Measurements from ENCODE around the gene PBX1.
"Not testable (repeated sequence)": the region's sequence is repeated elsewhere in the genome, so short reads cannot be mapped to it uniquely, and the experiment has no call there.

Gene PBX1

DNA sequence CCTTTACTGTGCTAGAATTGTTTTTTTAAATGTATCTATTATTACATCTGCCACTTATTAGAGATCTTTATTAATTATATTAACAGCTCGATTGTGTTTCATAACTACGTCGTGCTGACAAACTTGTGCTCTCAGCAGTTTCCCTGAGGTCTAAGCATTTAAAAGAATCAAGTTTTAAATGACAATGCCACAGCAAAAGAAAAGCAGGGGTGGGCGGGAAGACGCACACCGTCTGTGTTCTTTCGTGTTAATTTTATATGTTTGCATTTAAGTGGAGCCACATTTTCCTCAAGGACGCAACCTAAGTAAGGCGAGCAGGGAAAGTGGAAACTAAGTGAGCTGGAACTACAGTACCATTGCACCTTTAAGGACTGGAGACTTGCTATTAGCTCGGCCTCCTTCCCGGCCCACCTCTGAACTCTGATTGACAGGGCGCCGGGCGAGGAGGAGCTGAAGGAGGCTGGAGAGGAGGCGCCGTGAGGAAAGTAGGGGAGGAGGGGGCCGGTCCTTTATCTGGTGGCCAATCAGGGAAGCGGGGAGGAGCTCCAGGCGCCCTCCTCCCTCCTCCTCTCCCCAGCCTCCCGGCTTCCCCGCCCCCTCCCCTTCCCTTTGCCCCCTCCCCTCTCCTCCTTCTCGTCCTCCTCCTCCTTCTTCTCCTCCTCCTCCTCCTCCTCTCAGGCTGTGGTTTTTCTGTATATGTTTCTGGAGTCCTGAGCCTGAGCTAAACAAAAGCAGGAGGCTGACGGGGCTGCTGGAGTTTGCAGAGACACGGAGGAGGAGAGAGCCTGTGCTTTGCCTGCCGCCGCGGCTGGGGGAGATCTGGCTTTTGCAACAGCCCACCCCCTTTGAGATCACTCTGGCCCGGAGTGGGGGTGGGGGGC is at the start of gene PBX1:
Gene PBX1, plus strand, starts transcription at position 724 of the 881 bp plus-strand sequence.
- DNase-seq = peak; percentile 75

GRCh38 chr1:164510435-164510834 is 48.5 kb upstream of the PBX1 start:
- DNase-seq = no peak

GRCh38 chr1:164511001-164511705 is 47.8 kb upstream of the PBX1 start:
- no peak for DNase-seq

GRCh38 chr1:164515231-164515630 is 43.8 kb upstream of the PBX1 start:
- no peak for DNase-seq

DNA sequence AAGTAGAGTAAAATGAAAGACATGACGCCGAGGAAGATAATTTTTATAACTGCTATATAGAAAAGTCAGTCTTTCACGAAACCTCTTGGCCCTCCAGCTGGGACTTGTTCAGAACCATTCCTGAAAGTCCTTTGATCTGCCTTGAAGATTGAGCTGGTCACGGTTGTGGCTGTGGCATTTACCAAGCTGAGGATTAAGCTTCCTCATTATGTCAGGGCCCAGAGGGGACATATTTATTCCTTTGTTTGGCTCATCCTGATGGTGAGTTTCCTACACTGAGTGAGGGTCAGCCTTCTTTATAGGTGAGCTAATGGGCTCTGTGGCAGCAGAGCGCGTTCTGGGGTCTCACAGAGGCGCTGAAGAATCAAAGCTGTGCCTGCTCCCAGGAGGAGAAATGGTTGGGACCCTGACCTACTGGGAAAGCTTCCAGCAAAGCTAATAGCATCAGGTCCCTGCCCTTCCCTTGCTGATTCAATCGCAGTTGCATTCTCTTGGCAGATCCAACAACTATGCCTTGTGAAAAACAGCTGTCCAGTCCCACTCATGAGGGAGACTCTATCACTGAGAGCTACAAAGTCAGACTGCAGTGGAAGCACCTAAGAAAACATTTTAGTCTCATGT is 43.2 kb upstream of the PBX1 start:
- DNase-seq = no peak

DNA sequence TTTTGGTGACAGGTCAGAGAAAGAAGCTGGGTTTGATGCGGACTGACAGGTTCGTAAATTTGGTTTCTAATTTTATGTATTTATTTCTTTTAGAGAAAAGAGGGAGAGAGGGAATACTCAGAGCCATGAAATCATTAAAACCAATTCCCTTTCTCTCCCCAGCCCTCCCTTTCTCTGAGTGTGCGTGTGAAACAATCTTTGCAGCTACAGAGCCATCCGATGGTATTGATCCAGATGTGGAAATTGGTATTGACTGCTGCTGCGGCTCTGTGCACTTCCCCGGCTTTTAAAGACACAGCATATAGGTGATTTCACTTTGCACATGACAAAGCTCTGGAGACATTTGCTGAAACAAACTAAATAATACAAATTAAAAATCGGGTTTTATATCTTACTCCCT is 42.4 kb upstream of the PBX1 start:
- DNase-seq = no peak

DNA sequence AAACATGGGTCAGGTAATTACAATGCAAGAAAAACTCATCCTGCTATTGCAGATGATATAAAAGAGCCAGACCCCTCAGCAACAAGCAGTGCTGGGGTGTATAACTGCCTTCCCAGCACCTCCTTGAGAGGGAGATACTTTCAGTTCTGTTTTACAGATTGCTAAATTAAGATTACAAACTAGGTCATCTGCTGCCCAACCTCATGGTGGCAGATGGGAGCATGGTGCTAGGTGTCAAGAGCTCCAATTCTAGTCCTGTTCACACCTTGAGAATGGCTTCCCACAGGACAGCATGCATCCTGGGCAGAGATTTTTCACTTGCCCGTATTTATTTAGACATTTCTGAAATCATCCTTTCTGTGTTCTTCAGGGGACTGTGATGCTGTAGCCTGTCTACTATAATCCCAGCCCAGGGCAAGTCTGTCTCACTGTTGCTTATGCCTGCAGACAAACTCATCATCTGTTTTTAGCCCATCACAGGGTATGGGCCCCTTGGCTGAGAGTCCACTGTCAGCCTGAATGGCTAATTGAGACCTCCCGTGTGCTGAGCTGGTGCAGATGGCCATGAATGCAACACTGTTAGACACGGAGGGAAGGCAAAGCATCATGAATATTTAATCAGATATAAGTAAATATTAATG is 40.2 kb upstream of the PBX1 start:
- DNase-seq = no peak

- no peak for DNase-seq
These were observed 39.6 kb upstream of the PBX1 start for GRCh38 chr1:164519426-164519825.

DNA sequence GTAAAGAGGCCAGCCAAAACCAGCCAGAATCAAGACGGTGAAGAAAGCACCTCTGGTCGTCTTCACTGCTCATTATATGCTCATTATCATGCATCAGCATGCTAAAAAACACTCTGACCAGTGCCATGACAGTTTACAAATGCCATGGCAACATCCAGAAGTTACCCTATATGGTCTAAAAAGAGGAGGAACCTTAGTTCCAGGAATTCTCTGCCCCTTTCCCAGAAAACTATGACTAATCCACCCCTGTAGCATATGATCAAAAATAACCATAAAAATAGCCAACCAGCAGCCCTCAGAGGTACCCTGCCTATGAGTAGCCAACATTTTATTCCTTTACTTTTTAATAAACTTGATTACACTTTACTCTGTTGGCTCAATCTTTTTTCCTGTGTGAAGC is 34.2 kb upstream of the PBX1 start:
- DNase-seq = no peak

DNA sequence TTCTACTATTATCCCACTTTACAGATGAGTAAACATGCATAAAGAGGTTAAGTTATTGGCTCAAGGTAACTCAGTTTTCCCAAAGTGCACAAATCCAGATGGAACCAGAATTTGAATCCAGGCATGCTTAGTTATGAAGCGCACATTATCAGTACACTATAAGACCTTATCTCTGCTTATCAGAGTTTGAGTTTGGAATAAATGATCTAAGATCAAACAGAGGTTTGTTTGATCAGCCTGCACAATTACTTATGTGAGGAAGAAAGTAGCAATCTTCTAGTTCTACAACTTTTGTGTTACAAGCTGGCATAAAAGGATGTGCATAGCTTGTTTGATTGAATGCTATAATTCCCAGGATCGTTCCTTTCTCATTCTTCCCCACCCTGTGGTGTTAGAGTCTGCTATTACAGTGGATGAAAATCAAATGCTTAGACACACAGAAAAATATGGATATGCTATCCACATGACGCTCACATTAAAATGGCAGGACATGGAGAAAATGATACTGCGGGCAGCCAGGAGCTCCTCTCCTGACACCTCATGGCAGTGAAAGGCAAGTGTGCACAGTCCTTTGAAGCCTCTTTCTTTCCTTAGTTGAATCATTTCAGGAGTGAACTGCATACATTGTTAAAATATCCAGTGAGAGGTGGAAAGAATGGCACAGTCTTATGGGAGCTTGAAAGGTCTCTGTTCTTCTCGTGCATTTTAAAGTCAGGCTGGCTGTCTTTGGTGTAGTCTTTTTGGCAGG is 23.9 kb upstream of the PBX1 start:
- DNase-seq = no peak

GRCh38 chr1:164552463-164552988 is 6.5 kb upstream of the PBX1 start:
- not testable (repeated sequence) for DNase-seq

DNA sequence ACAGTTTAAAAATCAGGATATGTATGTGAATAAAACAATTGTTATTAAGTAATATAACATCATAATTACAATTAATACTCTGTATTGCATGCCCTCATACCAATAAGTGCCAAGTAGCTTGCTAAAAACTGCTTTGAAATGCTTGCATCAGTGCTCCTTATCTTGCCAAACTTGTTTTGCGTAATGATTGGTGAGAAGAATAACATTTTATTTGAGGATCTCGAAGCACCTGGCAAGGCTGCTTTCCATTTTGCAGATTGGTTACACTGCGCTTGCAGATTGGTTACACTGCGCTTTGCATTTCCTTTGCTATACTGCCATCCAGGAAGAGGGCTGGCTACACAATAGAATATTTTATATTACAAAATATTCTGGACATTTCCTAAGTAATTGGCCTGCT is 1.7 kb upstream of the PBX1 start:
- no peak for DNase-seq

DNA sequence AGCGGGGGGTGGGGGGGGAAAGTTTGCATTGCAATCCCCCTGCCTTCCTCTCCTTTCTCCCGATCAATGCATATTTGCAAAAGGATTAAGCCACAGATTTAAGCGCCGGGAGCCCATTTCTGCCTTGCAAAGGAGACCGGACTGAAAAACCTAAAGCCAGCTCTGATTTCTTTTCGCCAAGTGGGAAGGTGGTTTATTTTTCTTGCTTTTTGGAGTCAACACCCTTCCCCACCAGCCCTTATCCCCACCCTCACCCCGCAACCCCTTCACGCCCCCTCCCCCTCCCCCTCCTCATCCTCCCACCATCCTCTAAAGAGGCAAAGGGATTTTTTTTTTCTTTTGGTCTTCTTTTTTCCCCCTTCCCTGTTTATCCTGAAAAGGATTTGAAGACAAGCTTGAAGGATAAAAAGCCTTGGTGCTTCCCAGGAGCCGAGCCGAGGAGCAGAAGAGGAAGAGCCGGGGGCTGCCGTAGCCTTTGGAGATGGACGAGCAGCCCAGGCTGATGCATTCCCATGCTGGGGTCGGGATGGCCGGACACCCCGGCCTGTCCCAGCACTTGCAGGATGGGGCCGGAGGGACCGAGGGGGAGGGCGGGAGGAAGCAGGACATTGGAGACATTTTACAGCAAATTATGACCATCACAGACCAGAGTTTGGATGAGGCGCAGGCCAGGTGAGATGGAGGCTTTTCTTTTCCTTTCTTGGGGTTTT is 513 bp downstream of the PBX1 start:
- DNase-seq = no peak

- DNase-seq = no peak
These were observed 1.1 kb downstream of the PBX1 start for GRCh38 chr1:164560121-164560541.

DNA sequence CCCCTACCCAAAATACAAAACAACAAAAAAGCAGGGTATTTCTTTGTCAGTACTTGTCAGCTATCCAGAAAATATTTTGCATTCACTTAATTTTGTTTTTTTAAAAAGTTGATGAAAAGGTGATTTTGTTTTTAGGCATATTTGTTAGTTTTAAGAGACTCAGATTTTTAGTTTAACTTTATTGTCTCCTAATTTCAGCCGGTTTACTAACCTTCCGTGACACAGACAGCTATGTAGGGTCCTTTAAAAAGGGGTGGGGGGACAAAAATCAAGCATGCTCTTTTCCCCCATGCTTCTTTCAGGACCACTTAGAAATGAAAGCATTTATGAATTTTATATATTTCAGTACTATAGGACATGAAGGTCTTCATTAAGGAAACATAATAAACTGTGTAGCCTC is 1.6 kb downstream of the PBX1 start:
- no peak for DNase-seq

DNA sequence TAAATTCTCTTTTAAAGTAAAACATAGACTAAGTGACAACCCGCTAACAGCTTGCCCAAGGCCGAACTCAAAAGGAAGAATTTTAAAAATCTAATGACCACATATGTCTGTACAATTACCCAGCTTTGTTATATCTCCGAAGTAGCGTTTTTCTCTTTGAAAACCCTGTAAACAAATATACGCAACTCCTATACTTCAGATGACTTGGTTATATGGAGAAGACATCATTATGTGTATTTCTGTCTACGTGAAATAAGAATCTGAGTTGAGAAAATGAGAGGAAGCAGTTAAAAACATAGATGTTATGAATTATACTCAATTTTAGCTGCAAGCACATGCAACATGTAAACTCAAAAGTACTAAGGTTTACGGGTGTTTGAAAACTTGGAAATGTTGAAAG is 2.0 kb downstream of the PBX1 start:
- DNase-seq = no peak

DNA sequence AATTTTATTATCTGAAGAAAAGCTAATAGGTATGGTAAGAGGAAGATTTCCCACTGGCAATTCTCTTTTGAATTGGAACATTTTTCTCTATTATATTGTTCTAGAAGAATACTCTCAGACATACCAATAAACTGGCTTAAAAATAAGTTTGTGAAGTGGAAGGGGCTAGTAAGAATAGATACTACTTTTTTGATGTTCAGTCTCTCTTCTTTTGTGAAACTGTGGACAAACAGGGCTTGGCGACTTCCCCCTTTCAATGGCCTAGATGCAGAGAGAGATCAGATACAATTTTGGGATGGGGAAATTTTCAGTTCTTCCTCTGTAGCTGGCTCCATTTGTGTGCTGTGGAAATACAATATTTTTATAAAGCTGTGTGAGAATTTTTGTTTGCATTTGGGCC is 2.5 kb downstream of the PBX1 start:
- no peak for DNase-seq

GRCh38 chr1:164562061-164562460 is 3.1 kb downstream of the PBX1 start:
- no peak for DNase-seq

DNA sequence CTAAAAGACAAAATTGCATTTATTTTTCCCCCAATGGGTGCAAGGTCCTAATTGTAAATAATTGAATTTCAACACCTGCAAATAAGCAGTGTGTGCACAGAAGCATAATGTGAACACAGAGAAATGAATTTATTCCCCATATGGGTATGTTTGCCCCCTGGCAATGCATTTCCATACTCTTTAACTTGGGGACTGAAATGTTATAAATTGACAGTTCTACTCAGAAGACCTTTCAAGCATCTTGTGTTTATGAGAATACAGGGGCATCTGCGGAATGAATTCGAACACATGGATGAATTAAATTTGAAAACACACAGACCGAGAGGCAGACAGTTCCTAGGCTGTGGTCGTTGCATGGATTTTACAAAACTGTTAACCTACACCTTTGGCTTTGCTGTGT is 3.5 kb downstream of the PBX1 start:
- no peak for DNase-seq

DNA sequence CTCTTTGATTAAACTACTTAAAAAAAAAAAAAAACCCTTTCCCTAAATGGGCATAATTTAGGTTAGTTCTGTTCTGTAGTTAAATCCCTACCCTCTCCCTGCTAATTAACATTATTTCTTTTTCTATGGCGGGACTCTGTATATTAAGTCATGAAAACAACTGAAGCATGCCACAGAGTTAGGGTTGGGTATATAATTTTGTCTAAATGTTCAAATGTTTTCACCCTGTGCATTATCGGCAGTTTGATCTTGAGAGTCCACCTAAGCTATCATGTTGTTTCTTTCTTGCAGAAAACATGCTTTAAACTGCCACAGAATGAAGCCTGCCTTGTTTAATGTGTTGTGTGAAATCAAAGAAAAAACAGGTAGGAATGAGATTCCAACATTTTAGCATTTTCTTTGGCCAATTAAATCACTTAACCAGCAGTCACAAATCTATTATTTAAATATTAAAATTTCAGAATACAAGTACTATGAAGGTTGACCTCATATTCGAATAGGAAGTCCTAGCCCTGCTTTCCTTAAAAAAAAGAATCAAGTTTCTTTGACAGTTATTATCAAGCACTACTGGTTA is 4.0 kb downstream of the PBX1 start:
- DNase-seq = no peak

- no peak for DNase-seq
These were observed 4.9 kb downstream of the PBX1 start for GRCh38 chr1:164563721-164564360.

Data from CD4-positive, alpha-beta T cell treated with Interleukin-10 for 1 hour (primary cell).